WTC11 (cell line): ENCODE data around the gene MYO7B. TPM values are rescaled to one million over a fixed set of nuclear protein-coding genes. Genes with fewer than 3 reads are reported as not detected.

Experiments
- ATAC-seq: fragments of 200-7000 bp; cut with Tn5 transposase; 2 replicates; pipeline ENCODE4 v1.10.0; 2021; ENCODE audit warnings: mild to moderate bottlenecking, moderate library complexity
- CTCF ChIA-PET: fragments of 300-600 bp; sonication (Branson Sonifier 250); formaldehyde crosslinking; loops from one replicate; lab custom pipeline; 2021; ENCODE audit warnings: antibody characterized with exemption; lab: Charles Lee
- POLR2A ChIA-PET: fragments of 350-600 bp; sonication (Branson Sonifier 250); formaldehyde crosslinking; loops from one replicate; lab custom pipeline; 2021; ENCODE audit warnings: antibody characterized with exemption; lab: Charles Lee
- DNase-seq: peaks from one replicate; pipeline ENCODE4 v3.0.0; 2021; ENCODE audit warnings: low spot score
- H3K27ac Mint-ChIP-seq: 2 replicates; pipeline ENCODE4 v1.8.0; 2021; ENCODE audit warnings: mixed read lengths
- H3K27me3 Mint-ChIP-seq: 2 replicates; pipeline ENCODE4 v1.8.0; 2021; ENCODE audit warnings: low read depth, mild to moderate bottlenecking, moderate library complexity, mixed read lengths
- H3K36me3 Mint-ChIP-seq: 2 replicates; pipeline ENCODE4 v1.8.0; 2021; ENCODE audit warnings: mixed read lengths
- H3K4me1 Mint-ChIP-seq: 2 replicates; pipeline ENCODE4 v1.8.0; 2022; ENCODE audit warnings: mixed read lengths
- H3K4me3 Mint-ChIP-seq: 2 replicates; pipeline ENCODE4 v1.8.0; 2021; ENCODE audit warnings: mild to moderate bottlenecking, moderate library complexity, mixed read lengths
- H3K9me3 Mint-ChIP-seq: 2 replicates; pipeline ENCODE4 v1.8.0; 2021; ENCODE audit warnings: mixed read lengths
- CREB1 ChIP-seq: sonication (generic); formaldehyde crosslinking; IDR thresholded peaks from 2 replicates; pipeline ENCODE4 v1.8.0; 2023; ENCODE audit warnings: mild to moderate bottlenecking, missing genetic modification reagents
- CTCF ChIP-seq: fragments of 200-600 bp; IDR thresholded peaks from 2 replicates; pipeline ENCODE4 v1.8.0; 2022; ENCODE audit warnings: antibody characterized with exemption
- E2F1 ChIP-seq: sonication (generic); formaldehyde crosslinking; IDR thresholded peaks from 2 replicates; pipeline ENCODE4 v1.8.0; 2022; ENCODE audit warnings: mild to moderate bottlenecking, missing genetic modification reagents
- FOXP1 ChIP-seq: sonication (generic); formaldehyde crosslinking; IDR thresholded peaks from 2 replicates; pipeline ENCODE4 v1.8.0; 2022; ENCODE audit warnings: missing genetic modification reagents, mild to moderate bottlenecking, moderate library complexity, borderline replicate concordance
- IRF2 ChIP-seq: sonication (generic); formaldehyde crosslinking; IDR thresholded peaks from 2 replicates; pipeline ENCODE4 v1.8.0; 2022; ENCODE audit warnings: low read depth, missing genetic modification reagents, borderline replicate concordance
- JUN ChIP-seq: sonication (generic); formaldehyde crosslinking; IDR thresholded peaks from 2 replicates; pipeline ENCODE4 v1.8.0; 2023; ENCODE audit warnings: mild to moderate bottlenecking, missing genetic modification reagents
- MXD4 ChIP-seq: fragments of 250-450 bp; sonication (Bioruptor Pico); IDR thresholded peaks from 2 replicates; pipeline ENCODE4 v1.8.0; 2021; ENCODE audit warnings: mild to moderate bottlenecking, moderate library complexity, borderline replicate concordance
- NFATC4 ChIP-seq: fragments of 250-450 bp; sonication (Bioruptor Pico); IDR thresholded peaks from 2 replicates; pipeline ENCODE4 v1.9.0; 2021; ENCODE audit warnings: mild to moderate bottlenecking
- NR2C2 ChIP-seq: sonication (generic); formaldehyde crosslinking; IDR thresholded peaks from 2 replicates; pipeline ENCODE4 v1.8.0; 2022; ENCODE audit warnings: mild to moderate bottlenecking, missing genetic modification reagents
- PRDM15 ChIP-seq: sonication (generic); formaldehyde crosslinking; IDR thresholded peaks from 2 replicates; pipeline ENCODE4 v1.8.0; 2022; ENCODE audit warnings: missing genetic modification reagents
- RELA ChIP-seq: sonication (generic); formaldehyde crosslinking; IDR thresholded peaks from 2 replicates; pipeline ENCODE4 v1.8.1; 2022; ENCODE audit warnings: missing genetic modification reagents, mild to moderate bottlenecking, borderline replicate concordance
- SOX15 ChIP-seq: fragments of 250-450 bp; sonication (Bioruptor Pico); IDR thresholded peaks from 2 replicates; pipeline ENCODE4 v1.9.0; 2021; ENCODE audit warnings: mild to moderate bottlenecking
- ZBTB21 ChIP-seq: sonication (generic); formaldehyde crosslinking; IDR thresholded peaks from 2 replicates; pipeline ENCODE4 v1.8.1; 2023; ENCODE audit warnings: mild to moderate bottlenecking, missing genetic modification reagents, borderline replicate concordance
- ZBTB43 ChIP-seq: sonication (generic); formaldehyde crosslinking; IDR thresholded peaks from 2 replicates; pipeline ENCODE4 v1.8.1; 2023; ENCODE audit warnings: mild to moderate bottlenecking, missing genetic modification reagents
- ZNF671 ChIP-seq: fragments of 250-450 bp; sonication (Bioruptor Pico); IDR thresholded peaks from 2 replicates; pipeline ENCODE4 v1.8.0; 2021; ENCODE audit warnings: mild to moderate bottlenecking
- ZSCAN18 ChIP-seq: fragments of 250-450 bp; sonication (Bioruptor Pico); IDR thresholded peaks from 2 replicates; pipeline ENCODE4 v2.1.2; 2022; ENCODE audit warnings: mild to moderate bottlenecking, moderate library complexity
- total RNA-seq: library from RNA; stranded (reverse); gene quantifications from 3 replicates; pipeline ENCODE4 v1.2.3, GENCODE V29; 2021

MYO7B gene
- total RNA-seq, 1 experiment from 2014 or later, result not detected

- Mint-ChIP-seq H3K27me3 (no peaks in the 10 kb centered on the region), H3K4me3 (no peak overlapping the region), H3K4me1 (no peaks in the 10 kb centered on the region; the same call in none of the 2 replicates), H3K36me3 (peaks cover 63% of the 10 kb centered on the region), H3K9me3 (no peaks in the 10 kb centered on the region), H3K27ac (no peak overlapping the region)
- ATAC-seq, result no peak
- DNase-seq, result no peak
- ChIA-PET POLR2A (no interaction called here), CTCF (no interaction called here)
- no peak for TF ChIP-seq ZBTB21 (CRISPR knock-in tag)
- TF ChIP-seq IRF2, result no peak
- TF ChIP-seq ZSCAN18 (CRISPR knock-in tag), result no peak
- no peak for TF ChIP-seq NFATC4 (CRISPR knock-in tag)
- no peak for TF ChIP-seq CTCF
- TF ChIP-seq JUN (CRISPR knock-in tag), result no peak
- no peak for TF ChIP-seq RELA (CRISPR knock-in tag)
Measured at GRCh38 chr2:127503491-127503890, 32.0 kb upstream of the MYO7B start.

GRCh38 chr2:127504552-127505430 is 30.7 kb upstream of the MYO7B start:
- peaks cover 4% of the 10 kb centered on the region for H3K4me1 Mint-ChIP-seq
- peaks cover 56% of the 10 kb centered on the region for H3K36me3 Mint-ChIP-seq
- DNase-seq, result no peak
- ChIA-PET POLR2A (no interaction called here), CTCF (interaction anchor here (0.7 to 1.3 kb wide), 2 partner anchors 25 to 87 kb away, joined by 4 to 5 read pairs; no protein-coding TSS in a partner anchor)
- no peak overlapping the region for H3K4me3 Mint-ChIP-seq
- ATAC-seq, result no peak
- no peaks in the 10 kb centered on the region for H3K9me3 Mint-ChIP-seq
- H3K27ac Mint-ChIP-seq, result no peak overlapping the region
- TF ChIP-seq FOXP1 (no peak), E2F1 (no peak), MXD4 (CRISPR knock-in tag) (no peak), CREB1 (CRISPR knock-in tag) (no peak), ZNF671 (CRISPR knock-in tag) (no peak), PRDM15 (no peak), SOX15 (CRISPR knock-in tag) (no peak), NR2C2 (no peak), ZBTB43 (CRISPR knock-in tag) (no peak)
- TF ChIP-seq, all 79 proteins: peak for 0
- H3K27me3 Mint-ChIP-seq, result no peaks in the 10 kb centered on the region
